Neural cell (in vitro differentiated cells): Measurements from ENCODE around the gene ANKRD36.

Experiments used
- EZH2 ChIP-seq: fragments of 200-600, 300-800 bp; shearing (Covaris generic), sonication (generic); IDR thresholded peaks from 2 replicates; pipeline ENCODE4 v1.6.1; 2014; ENCODE audit warnings: antibody characterized with exemption, low read length, borderline replicate concordance, mild to moderate bottlenecking; ENCODE audit not compliant: insufficient read depth, poor library complexity, severe bottlenecking
- TAF1 ChIP-seq: IDR thresholded peaks from 2 replicates; pipeline ENCODE4 v1.6.1; 2012; ENCODE audit warnings: low read depth

DNA sequence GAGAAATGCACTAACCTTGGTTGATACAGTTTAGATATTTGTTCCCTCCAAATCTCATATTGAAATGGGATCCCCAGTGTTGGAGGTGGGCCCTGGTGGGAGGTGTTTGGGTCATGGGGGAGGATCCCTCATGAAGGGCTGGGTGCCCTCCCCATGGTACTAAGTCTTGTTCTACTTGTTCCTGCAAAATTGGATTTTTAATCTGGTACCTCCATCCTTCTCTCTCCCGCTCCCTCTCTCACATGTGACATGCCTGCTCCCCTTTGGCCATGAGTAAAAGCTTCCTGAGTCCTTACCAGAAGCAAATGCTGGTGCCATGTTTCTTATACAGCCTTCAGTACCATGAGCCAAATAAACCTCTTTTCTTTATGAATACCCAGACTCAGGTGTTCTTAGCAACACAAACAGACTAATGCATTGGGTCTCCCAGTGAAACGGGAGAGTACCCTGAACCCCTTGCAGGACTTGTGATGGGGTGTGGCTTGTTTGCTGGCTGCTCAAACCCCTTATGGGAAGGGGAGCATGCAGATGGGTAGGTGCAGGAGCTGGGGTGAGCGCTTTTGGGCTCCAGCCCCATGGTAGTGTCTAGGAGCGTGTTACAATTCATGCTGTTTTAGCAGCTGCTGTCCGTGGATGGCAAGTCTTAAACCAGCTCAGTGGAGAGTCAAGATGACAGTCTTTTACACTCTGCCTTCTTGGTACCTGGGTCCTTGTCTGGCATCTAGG, 45.5 kb upstream of the ANKRD36 start:
- no peak for TF ChIP-seq TAF1
- TF ChIP-seq EZH2, result no peak
